Right lobe of liver (tissue), 6 donors: Measurements from ENCODE around the gene FHIP1A. TPM values are rescaled to one million over a fixed set of nuclear protein-coding genes. Genes with fewer than 3 reads are reported as not detected.

Experiments
- ATAC-seq, 4 donors: fragments of 200-7000 bp; cut with Tn5 transposase; one replicate each; pipeline ENCODE4 v1.9.1; 2020; ENCODE audit warnings: mild to moderate bottlenecking in 4 of 4, moderate library complexity in 4 of 4
- DNase-seq, 3 donors: peaks; one replicate each; pipeline ENCODE4 v3.0.0-alpha.2; 2020
- H3K27ac ChIP-seq, 3 donors: fragments of 200-600 bp; one replicate each; pipeline ENCODE4 v1.8.0; 2022
- H3K27me3 ChIP-seq, 2 donors: fragments of 200-600 bp; one replicate each; pipeline ENCODE4 v1.8.0; 2022
- H3K36me3 ChIP-seq, 4 donors: fragments of 200-600 bp; sonication (generic) in 1 of 4; one replicate each; pipeline versions ENCODE4 v1.5.1 to v1.8.0; 2017 to 2022; ENCODE audit warnings: control low read depth in 1 of 4
- H3K4me1 ChIP-seq, 4 donors: fragments of 200-600 bp; sonication (generic) in 1 of 4; one replicate each; pipeline versions ENCODE4 v1.5.1 to v1.8.0; 2017 to 2022; ENCODE audit warnings: control low read depth in 1 of 4
- H3K4me3 ChIP-seq, 3 donors: fragments of 200-600 bp; one replicate each; pipeline ENCODE4 v1.8.0; 2022
- H3K9me3 ChIP-seq, 4 donors: fragments of 200-600 bp; sonication (generic) in 1 of 4; one replicate each; pipeline versions ENCODE4 v1.5.1 to v1.8.0; 2017 to 2022; ENCODE audit warnings: control low read depth in 1 of 4
- POLR2A ChIP-seq: fragments of 450-650 bp; IDR thresholded peaks from one replicate; pipeline ENCODE4 v1.6.1; 2017; ENCODE audit warnings: antibody characterized with exemption, mild to moderate bottlenecking
- WGBS: methylation state at CpG from one replicate; pipeline ENCODE4 v1.1.6; 2018; ENCODE audit warnings: low coverage, low lambda C conversion rate; ENCODE audit not compliant: insufficient coverage; ENCODE audit errors: missing lambda C conversion rate; 5-methylcytosine and 5-hydroxymethylcytosine counted together
- intact Hi-C, 2 donors: fragments of 100-400 bp; cut with DNase I; formaldehyde crosslinking; loops; one replicate each; pipeline versions ENCODE4 v1.11.2 to v1.14.1; 2022
- total RNA-seq, 6 experiments: library from RNA; depleted of rRNA in 2 of 6; stranded (reverse); fragments of >200 nt in 2 of 6; fragmentation: NEBNext Ultra II Directional in 3 of 6; extraction: Animal tissue kit (Norgen Biotek cat#: 25700) in 3 of 6; gene quantifications; one replicate each; pipeline versions ENCODE4 v1.1.0 to v1.2.4, GENCODE V29; 2016 to 2023
- TF ChIP-seq, protein P1 (sequence below), 4 donors: fragments of 200-600 bp in 3 of 4; fragments of 450-650 bp in 1 of 4; IDR thresholded peaks; one replicate each; pipeline versions ENCODE4 v1.5.1 to v1.8.0; 2016 to 2022; ENCODE audit warnings: antibody characterized with exemption in 4 of 4, mild to moderate bottlenecking in 2 of 4
- donor health status: DM: no; HTN: yes; CAD: no.
- donor health status: DM: no; HTN: no; CAD: no.
- donor health status: DM: no; HTN: no; CAD: no.
- donor health status: DM: no; HTN: yes; CAD: no.
- donor health status: DM: no; HTN: yes; CAD: no.

Gene FHIP1A
- total RNA-seq, 6 experiments from 2014 or later, result 0.74 to 5.7 (median 3.2) TPM

DNA sequence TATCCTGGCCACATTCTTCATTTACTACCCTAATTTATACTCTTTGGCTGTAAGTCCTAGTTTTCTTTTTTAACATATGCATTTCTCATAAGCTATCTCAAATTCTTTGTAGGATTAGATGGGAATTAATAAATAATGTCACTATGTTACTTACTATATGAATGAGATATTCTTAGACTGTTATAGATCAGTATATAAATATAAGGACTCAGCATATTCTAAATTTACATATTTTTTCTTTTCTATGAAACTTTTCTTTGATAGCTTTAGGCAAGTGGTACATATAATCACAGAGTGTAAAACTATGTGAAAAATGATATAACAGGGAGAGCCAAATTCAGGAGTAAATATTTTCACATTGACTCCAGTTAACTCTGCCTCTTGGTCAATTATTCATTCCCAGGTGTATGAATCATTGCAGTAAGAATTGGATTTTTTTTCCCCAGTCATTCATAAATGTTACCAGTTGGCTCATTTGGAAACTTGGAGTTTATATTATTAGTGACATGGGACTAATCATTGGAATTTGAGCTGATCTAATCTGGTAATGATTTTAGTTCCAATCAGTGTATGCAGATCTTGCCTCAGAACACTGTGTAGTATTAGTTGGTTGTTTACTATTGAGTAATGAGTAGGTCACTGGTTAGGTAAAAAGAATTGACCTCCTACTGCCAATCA is 25.3 kb downstream of the FHIP1A start:
- H3K36me3 ChIP-seq, result no peaks in the 10 kb centered on the region
- H3K4me1 ChIP-seq, result peaks cover 0 to 23% (median 6%) of the 10 kb centered on the region in 4 donors
- peak; percentile 73 to 90 (median 82) for ATAC-seq
- no peaks in the 10 kb centered on the region for H3K9me3 ChIP-seq
- no peak for DNase-seq
- no peak overlapping the region for H3K27ac ChIP-seq
- H3K4me3 ChIP-seq, result no peak overlapping the region
- H3K27me3 ChIP-seq, result no peaks in the 10 kb centered on the region
- TF ChIP-seq POLR2A, result no peak
- TF ChIP-seq, protein P1, sequence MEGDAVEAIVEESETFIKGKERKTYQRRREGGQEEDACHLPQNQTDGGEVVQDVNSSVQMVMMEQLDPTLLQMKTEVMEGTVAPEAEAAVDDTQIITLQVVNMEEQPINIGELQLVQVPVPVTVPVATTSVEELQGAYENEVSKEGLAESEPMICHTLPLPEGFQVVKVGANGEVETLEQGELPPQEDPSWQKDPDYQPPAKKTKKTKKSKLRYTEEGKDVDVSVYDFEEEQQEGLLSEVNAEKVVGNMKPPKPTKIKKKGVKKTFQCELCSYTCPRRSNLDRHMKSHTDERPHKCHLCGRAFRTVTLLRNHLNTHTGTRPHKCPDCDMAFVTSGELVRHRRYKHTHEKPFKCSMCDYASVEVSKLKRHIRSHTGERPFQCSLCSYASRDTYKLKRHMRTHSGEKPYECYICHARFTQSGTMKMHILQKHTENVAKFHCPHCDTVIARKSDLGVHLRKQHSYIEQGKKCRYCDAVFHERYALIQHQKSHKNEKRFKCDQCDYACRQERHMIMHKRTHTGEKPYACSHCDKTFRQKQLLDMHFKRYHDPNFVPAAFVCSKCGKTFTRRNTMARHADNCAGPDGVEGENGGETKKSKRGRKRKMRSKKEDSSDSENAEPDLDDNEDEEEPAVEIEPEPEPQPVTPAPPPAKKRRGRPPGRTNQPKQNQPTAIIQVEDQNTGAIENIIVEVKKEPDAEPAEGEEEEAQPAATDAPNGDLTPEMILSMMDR (IDR thresholded peaks at IDR 0.05), result no peak
- intact Hi-C loops, result no loop called here

DNA sequence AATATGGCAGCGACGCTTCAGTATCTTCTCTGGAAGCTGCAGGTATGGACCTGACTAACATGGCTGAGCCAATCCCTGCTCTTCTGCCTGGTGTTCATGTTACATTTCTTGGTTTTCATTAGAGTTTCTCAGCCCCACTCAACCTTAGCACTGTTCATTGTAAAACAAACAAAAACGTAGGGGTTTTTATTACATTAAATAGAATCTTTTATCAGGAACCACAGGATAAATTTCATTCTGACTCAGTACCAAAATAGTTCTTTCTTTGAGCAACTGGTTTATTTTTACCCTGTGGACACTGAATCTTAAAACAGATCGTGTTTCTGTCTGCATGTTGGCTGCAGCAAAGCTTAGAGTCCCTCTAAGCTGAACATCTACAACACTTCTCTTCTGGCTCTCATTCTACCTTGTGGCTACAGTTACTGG is 27.1 kb downstream of the FHIP1A start:
- no peaks in the 10 kb centered on the region for H3K36me3 ChIP-seq
- 69% methylated on average over 4 of the region's 4 CpGs for WGBS
- H3K27me3 ChIP-seq, result no peaks in the 10 kb centered on the region
- H3K4me3 ChIP-seq, result no peak overlapping the region
- peaks cover 0 to 13% (median 6%) of the 10 kb centered on the region in 4 donors for H3K4me1 ChIP-seq
- intact Hi-C loops, result no loop called here
- DNase-seq (no peak), ATAC-seq (no peak)
- no peaks in the 10 kb centered on the region for H3K9me3 ChIP-seq
- no peak overlapping the region for H3K27ac ChIP-seq
- TF ChIP-seq, protein P1 (IDR thresholded peaks at IDR 0.05), result no peak
- TF ChIP-seq POLR2A, result no peak

DNA sequence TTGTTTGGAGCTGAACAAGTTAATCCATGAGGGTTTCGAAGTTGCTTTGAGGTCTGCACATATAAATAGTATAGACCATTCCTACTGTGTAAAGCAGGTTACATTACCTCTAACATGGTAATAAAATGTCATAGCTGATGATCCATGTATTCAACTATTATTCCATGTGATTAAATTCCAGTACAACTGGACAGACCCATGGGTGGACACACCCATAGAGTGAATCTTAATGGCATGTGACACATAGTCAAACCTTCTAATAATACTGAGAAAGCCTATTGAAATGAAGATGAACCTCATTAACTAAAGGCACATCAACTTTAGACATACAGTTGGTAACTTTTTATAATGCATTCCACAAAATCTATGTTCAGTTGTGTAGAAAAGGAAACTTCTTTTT is 28.5 kb downstream of the FHIP1A start:
- intact Hi-C loops, result no loop called here
- WGBS, result 83% methylated on average over 1 of the region's 1 CpG
- ATAC-seq, result no peak

DNA sequence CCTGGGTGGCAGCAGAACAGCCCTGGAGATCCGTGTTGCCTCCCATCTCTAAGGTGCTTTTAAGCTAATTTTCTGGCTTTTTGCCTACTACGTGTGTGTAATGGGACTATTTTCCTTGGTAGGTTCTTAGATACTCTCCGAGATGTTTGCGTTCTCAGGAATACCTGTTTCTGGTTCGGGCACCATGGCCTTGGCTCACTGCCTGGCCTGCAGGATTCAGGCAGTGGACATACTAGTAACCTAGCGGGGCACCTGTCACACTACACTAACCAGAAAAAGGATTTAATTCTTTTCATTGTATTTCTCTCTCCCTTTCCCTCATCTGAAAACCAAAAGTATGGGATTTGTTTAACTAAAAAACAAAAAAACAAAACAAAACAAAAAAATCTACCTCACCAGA is 29.2 kb downstream of the FHIP1A start:
- Histone ChIP-seq H3K9me3 (no peaks in the 10 kb centered on the region), H3K36me3 (no peaks in the 10 kb centered on the region), H3K27ac (no peak overlapping the region), H3K27me3 (no peaks in the 10 kb centered on the region), H3K4me1 (peaks cover 0 to 13% (median 6%) of the 10 kb centered on the region in 4 donors), H3K4me3 (no peak overlapping the region)
- ATAC-seq, result no peak
- intact Hi-C loops, result no loop called here
- TF ChIP-seq, protein P1 (IDR thresholded peaks at IDR 0.05), result no peak
- TF ChIP-seq POLR2A, result no peak
- 82% methylated on average over 6 of the region's 6 CpGs for WGBS
- DNase-seq, result no peak

More for the DNA sequence above, 28.5 kb downstream of the FHIP1A start:
- H3K9me3 ChIP-seq, result no peaks in the 10 kb centered on the region
- peaks cover 0 to 13% (median 6%) of the 10 kb centered on the region in 4 donors for H3K4me1 ChIP-seq
- H3K4me3 ChIP-seq, result no peak overlapping the region
- DNase-seq, result no peak
- TF ChIP-seq POLR2A, result no peak
- TF ChIP-seq, protein P1 (IDR thresholded peaks at IDR 0.05), result no peak
- H3K27ac ChIP-seq, result no peak overlapping the region
- H3K36me3 ChIP-seq, result no peaks in the 10 kb centered on the region
- H3K27me3 ChIP-seq, result no peaks in the 10 kb centered on the region
